Measurements from ENCODE around the gene ATP6V1F. TPM values are rescaled to one million over a fixed set of nuclear protein-coding genes. Genes with fewer than 3 reads are reported as not detected.
A peak's percentile ranks its signal among the peaks of the same experiment; 100 is the strongest.

The ATP6V1F gene
- total RNA-seq, 4 donors from 2014 or later, result 103 to 148 (median 130) TPM

DNA sequence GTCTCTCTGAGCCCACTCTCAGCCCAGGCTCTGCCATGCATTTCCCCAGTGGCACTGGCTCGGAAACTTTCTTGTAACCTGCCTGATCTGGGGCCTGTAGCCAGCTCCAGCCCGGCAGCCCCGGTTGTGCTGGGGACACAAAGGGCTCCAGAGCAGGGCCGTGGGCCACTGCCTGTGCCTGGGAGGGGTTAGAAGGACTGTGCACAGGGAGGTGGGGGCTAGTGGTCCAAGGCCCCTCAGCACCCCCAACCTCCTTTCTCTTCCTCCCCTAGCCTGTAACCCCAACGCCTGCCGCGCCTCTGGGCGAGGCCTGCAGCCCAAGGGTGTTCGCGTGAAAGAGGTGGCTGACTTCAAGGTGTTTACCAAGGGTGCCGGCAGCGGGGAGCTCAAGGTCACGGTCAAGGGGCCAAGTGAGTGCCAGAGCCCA, 22.9 kb upstream of the ATP6V1F start:
- no peak overlapping the region for H3K27ac ChIP-seq
- 50 to 67% methylated on average over 1 to 2 of the region's 13 CpGs for WGBS, 2 donors
- peaks cover 0 to 33% (median 0%) of the 10 kb centered on the region in 3 donors for H3K4me1 ChIP-seq
- H3K27me3 ChIP-seq, result no peaks in the 10 kb centered on the region
- no peak overlapping the region for H3K4me3 ChIP-seq
- no peaks in the 10 kb centered on the region for H3K9me3 ChIP-seq
- no peak for DNase-seq
- TF ChIP-seq, protein P1, sequence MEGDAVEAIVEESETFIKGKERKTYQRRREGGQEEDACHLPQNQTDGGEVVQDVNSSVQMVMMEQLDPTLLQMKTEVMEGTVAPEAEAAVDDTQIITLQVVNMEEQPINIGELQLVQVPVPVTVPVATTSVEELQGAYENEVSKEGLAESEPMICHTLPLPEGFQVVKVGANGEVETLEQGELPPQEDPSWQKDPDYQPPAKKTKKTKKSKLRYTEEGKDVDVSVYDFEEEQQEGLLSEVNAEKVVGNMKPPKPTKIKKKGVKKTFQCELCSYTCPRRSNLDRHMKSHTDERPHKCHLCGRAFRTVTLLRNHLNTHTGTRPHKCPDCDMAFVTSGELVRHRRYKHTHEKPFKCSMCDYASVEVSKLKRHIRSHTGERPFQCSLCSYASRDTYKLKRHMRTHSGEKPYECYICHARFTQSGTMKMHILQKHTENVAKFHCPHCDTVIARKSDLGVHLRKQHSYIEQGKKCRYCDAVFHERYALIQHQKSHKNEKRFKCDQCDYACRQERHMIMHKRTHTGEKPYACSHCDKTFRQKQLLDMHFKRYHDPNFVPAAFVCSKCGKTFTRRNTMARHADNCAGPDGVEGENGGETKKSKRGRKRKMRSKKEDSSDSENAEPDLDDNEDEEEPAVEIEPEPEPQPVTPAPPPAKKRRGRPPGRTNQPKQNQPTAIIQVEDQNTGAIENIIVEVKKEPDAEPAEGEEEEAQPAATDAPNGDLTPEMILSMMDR (IDR thresholded peaks at IDR 0.05), result no peak
- TF ChIP-seq POLR2A (IDR thresholded peaks at IDR 0.05), result no peak
- intact Hi-C loops (cut with DNase I), result no loop called here
- peaks cover 0 to 64% (median 0%) of the 10 kb centered on the region in 3 donors for H3K36me3 ChIP-seq

DNA sequence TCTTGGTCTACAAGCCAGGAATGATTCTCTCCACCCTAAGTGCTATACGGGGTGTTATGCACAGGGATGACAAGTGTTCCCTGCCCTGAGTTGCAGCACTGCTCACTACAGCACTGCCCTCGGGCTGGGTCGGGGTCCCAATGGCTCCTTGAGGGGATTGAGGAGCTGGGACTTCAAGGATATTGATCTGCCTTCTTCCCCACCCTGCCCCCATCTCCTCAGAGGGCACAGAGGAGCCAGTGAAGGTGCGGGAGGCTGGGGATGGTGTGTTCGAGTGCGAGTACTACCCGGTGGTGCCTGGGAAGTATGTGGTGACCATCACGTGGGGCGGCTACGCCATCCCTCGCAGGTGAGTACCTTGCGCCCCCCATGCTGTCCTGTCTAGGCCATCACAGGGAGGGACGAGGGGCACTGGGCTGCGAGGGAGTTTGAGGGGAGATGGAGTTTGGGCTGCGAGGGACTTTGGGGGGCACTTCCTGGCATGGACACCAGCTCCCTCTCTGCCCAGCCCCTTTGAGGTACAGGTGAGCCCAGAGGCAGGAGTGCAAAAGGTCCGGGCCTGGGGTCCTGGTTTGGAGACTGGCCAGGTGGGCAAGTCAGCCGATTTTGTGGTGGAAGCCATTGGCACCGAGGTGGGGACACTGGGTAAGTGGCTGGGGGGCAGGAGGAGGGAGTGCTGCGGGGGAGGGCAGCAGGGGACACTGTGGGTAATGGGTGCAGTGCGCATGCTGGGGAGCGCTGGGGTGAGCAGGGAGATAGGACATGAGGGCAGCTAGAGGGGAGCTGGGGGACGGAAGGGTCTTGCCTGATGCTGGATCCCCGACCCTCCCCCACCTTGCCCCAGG, 22.1 kb upstream of the ATP6V1F start:
- TF ChIP-seq, protein P1 (IDR thresholded peaks at IDR 0.05), result no peak
- no peak for TF ChIP-seq POLR2A (IDR thresholded peaks at IDR 0.05)
- no peak for DNase-seq
- WGBS, 2 donors, result 84 to 89% methylated on average over 11 to 22 of the region's 23 CpGs
- Histone ChIP-seq H3K36me3 (peaks cover 0 to 71% (median 0%) of the 10 kb centered on the region in 3 donors), H3K4me3 (no peak overlapping the region), H3K9me3 (no peaks in the 10 kb centered on the region), H3K27ac (no peak overlapping the region), H3K27me3 (no peaks in the 10 kb centered on the region), H3K4me1 (peaks cover 0 to 29% (median 0%) of the 10 kb centered on the region in 3 donors)
- intact Hi-C loops (cut with DNase I), result no loop called here

DNA sequence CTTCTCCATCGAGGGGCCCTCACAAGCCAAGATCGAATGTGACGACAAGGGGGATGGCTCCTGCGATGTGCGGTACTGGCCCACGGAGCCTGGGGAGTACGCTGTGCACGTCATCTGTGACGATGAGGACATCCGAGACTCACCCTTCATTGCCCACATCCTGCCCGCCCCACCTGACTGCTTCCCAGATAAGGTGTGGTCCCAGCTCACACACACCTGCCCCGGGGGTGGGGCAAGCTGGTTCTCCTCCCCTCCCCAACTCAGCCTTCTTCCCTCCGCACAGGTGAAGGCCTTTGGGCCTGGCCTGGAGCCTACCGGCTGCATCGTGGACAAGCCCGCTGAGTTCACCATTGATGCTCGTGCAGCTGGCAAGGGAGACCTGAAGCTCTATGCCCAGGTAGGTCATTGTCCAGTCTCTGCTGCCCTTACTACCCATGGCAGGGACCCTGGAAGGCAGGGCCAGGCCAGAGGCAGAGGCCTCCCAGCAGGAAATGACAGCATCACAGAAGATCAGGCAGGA, 21.4 kb upstream of the ATP6V1F start:
- intact Hi-C loops (cut with DNase I), result no loop called here
- no peaks in the 10 kb centered on the region for H3K9me3 ChIP-seq
- WGBS, 2 donors, result 66 to 79% methylated on average over 5 to 14 of the region's 17 CpGs
- H3K27me3 ChIP-seq, result no peaks in the 10 kb centered on the region
- DNase-seq, result no peak
- H3K27ac ChIP-seq, result no peak overlapping the region
- peaks cover 0 to 77% (median 0%) of the 10 kb centered on the region in 3 donors for H3K36me3 ChIP-seq
- H3K4me3 ChIP-seq, result no peak overlapping the region
- TF ChIP-seq, protein P1 (IDR thresholded peaks at IDR 0.05), result no peak
- TF ChIP-seq POLR2A (IDR thresholded peaks at IDR 0.05), result no peak
- peaks cover 0 to 22% (median 0%) of the 10 kb centered on the region in 3 donors for H3K4me1 ChIP-seq

DNA sequence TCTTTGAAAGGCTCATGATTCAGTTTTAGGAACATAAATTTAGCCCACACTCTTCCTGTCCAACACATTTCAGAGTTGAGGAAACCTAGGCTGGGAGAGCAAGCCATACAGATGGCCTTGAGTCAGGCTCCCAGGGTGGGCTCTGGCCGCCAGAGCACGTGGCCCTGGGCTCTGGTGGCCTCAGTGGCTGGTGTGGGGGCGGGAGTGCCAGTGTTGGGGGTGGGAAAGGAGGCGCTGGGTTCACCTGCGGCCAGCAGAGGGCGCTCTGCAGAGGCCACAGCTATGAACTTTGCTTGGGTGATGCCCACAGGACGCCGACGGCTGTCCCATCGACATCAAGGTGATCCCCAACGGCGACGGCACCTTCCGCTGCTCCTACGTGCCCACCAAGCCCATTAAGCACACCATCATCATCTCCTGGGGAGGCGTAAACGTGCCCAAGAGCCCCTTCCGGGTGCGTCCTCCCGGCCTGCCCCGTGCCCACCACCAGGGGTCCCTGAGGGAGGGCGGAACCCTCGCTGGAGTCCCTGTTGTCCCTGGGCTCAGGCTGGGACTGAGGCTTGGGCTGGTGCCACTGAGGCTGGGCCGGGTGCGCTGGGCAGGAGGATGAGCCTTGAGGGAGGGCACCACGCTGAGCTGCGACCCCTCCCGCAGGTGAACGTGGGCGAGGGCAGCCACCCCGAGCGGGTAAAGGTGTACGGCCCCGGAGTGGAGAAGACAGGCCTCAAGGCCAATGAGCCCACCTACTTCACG, 20.6 kb upstream of the ATP6V1F start:
- intact Hi-C loops (cut with DNase I), result no loop called here
- peak overlapping the region in 2 of 4 donors; percentile 25 to 49 for H3K27ac ChIP-seq
- WGBS, 2 donors, result 17% methylated on average over 6 of the region's 35 CpGs; no CpG with 5 or more reads in 1 of the 2 donors
- no peak for DNase-seq
- TF ChIP-seq, protein P1 (IDR thresholded peaks at IDR 0.05), result peak; percentile 24 to 84 (median 55)
- no peak for TF ChIP-seq POLR2A (IDR thresholded peaks at IDR 0.05)
- H3K27me3 ChIP-seq, result no peaks in the 10 kb centered on the region
- no peak overlapping the region for H3K4me3 ChIP-seq
- no peaks in the 10 kb centered on the region for H3K9me3 ChIP-seq
- H3K36me3 ChIP-seq, result peaks cover 0 to 83% (median 0%) of the 10 kb centered on the region in 3 donors
- H3K4me1 ChIP-seq, result peaks cover 0 to 15% (median 0%) of the 10 kb centered on the region in 3 donors
